Thyroid gland (tissue), 4 donors: ENCODE data around the gene BEX2.

Source experiments
- CTCF ChIP-seq, 6 experiments: fragments of 200-600 bp in 3 of 6; fragments of 450-650 bp in 3 of 6; sonication (generic) in 3 of 6; IDR thresholded peaks; one replicate each; pipeline ENCODE4 v1.5.1; 2016 to 2019; ENCODE audit warnings: antibody characterized with exemption in 6 of 6, mild to moderate bottlenecking in 2 of 6, inconsistent platforms in 1 of 6, moderate library complexity in 1 of 6
- POLR2A ChIP-seq, 2 donors: fragments of 450-650 bp; IDR thresholded peaks; one replicate each; pipeline ENCODE4 v1.6.1; 2017; ENCODE audit warnings: antibody characterized with exemption in 2 of 2, mild to moderate bottlenecking in 2 of 2, moderate library complexity in 1 of 2

GRCh38 chrX:103347682-103348397, 37.0 kb upstream of the BEX2 start:
- no peak for TF ChIP-seq CTCF (IDR thresholded peaks at IDR 0.05)
- TF ChIP-seq POLR2A (IDR thresholded peaks at IDR 0.05) = no peak
